DND-41 (cell line): ENCODE data around the gene CERS2.

Experiments used
- CTCF ChIP-seq: IDR thresholded peaks from 2 replicates; pipeline ENCODE4 v1.5.1; 2012; ENCODE audit warnings: borderline replicate concordance, low read length, moderate library complexity, mild to moderate bottlenecking; ENCODE audit not compliant: poor library complexity, severe bottlenecking; ENCODE audit errors: extremely low read depth
- EZH2 ChIP-seq: IDR thresholded peaks from 3 replicates; pipeline ENCODE4 v1.6.1; 2012; ENCODE audit warnings: borderline replicate concordance, low read depth, mild to moderate bottlenecking, moderate library complexity, low read length, inconsistent platforms; ENCODE audit not compliant: severe bottlenecking

GRCh38 chr1:151000408-151000807 lies 25.8 kb upstream of the CERS2 start:
- TF ChIP-seq CTCF (no peak), EZH2 (no peak)
